Spleen (tissue), 11 donors: Measurements from ENCODE around the gene GPHN. TPM values are rescaled to one million over a fixed set of nuclear protein-coding genes. Genes with fewer than 3 reads are reported as not detected.

Source experiments
- DNase-seq: peaks from one replicate; pipeline ENCODE4 v3.0.0-alpha.2; 2020
- H3K27ac ChIP-seq, 8 donors: fragments of 200-600 bp; sonication (generic) in 7 of 8; 1 replicate in 4 of 8; 2 replicates in 4 of 8; pipeline versions ENCODE4 v1.5.0 to v1.8.0; 2016 to 2021; ENCODE audit warnings: inconsistent platforms in 4 of 8, mild to moderate bottlenecking in 4 of 8, moderate library complexity in 1 of 8
- H3K27me3 ChIP-seq, 7 donors: fragments of 200-600 bp; sonication (generic) in 6 of 7; replicated peaks in 1 of 7; 1 replicate in 4 of 7; 2 replicates in 3 of 7; pipeline versions ENCODE4 v1.5.0 to v1.8.0; 2016 to 2021; ENCODE audit warnings: inconsistent platforms in 3 of 7, mild to moderate bottlenecking in 1 of 7
- H3K36me3 ChIP-seq, 6 donors: fragments of 200-600 bp; sonication (generic) in 5 of 6; 1 replicate in 4 of 6; 2 replicates in 2 of 6; pipeline versions ENCODE4 v1.5.0 to v1.8.0; 2016 to 2021; ENCODE audit warnings: inconsistent platforms in 2 of 6
- H3K4me1 ChIP-seq, 6 donors: fragments of 200-600 bp; sonication (generic) in 5 of 6; 1 replicate in 3 of 6; 2 replicates in 3 of 6; pipeline versions ENCODE4 v1.5.0 to v1.8.0; 2016 to 2021; ENCODE audit warnings: inconsistent platforms in 3 of 6
- H3K4me3 ChIP-seq, 8 donors: fragments of 200-600 bp; sonication (generic) in 7 of 8; 1 replicate in 4 of 8; 2 replicates in 4 of 8; pipeline versions ENCODE4 v1.5.0 to v1.8.0; 2016 to 2021; ENCODE audit warnings: inconsistent platforms in 4 of 8, mild to moderate bottlenecking in 4 of 8, moderate library complexity in 2 of 8
- H3K9me3 ChIP-seq, 8 donors: fragments of 200-600 bp; sonication (generic) in 7 of 8; 1 replicate in 4 of 8; 2 replicates in 4 of 8; pipeline versions ENCODE4 v1.5.0 to v1.8.0; 2016 to 2021; ENCODE audit warnings: inconsistent platforms in 4 of 8
- CTCF ChIP-seq, 11 experiments: fragments of 200-600 bp in 7 of 11; fragments of 450-650 bp in 4 of 11; sonication (generic) in 4 of 11; IDR thresholded peaks in 8 of 11; conservative IDR thresholded peaks in 3 of 11; 1 replicate in 7 of 11; 2 replicates in 4 of 11; pipeline versions ENCODE4 v1.4.0 to v1.8.0; 2016 to 2021; ENCODE audit warnings: antibody characterized with exemption in 11 of 11, inconsistent platforms in 4 of 11, mild to moderate bottlenecking in 1 of 11
- POLR2A ChIP-seq, 3 donors: fragments of 450-650 bp; IDR thresholded peaks; one replicate each; pipeline ENCODE4 v1.5.1; 2017; ENCODE audit warnings: antibody characterized with exemption in 3 of 3, mild to moderate bottlenecking in 1 of 3
- POLR2AphosphoS5 ChIP-seq, 3 donors: sonication (generic); formaldehyde crosslinking; IDR thresholded peaks; one replicate each; pipeline ENCODE4 v1.5.1; 2017; ENCODE audit warnings: antibody characterized with exemption in 3 of 3
- WGBS, 5 donors: extraction: QIAGEN DNeasy Blood & Tissue Kit in 3 of 5; methylation state at CpG; one replicate each; pipeline versions ENCODE4 v1.1.5 to v1.1.7; 2013 to 2018; 5-methylcytosine and 5-hydroxymethylcytosine counted together
- intact Hi-C: fragments of 100-400 bp; cut with DNase I; formaldehyde crosslinking; loops from one replicate; pipeline ENCODE4 v1.15.0; 2023; ENCODE audit warnings: low total_unique reads
- polyA plus RNA-seq, 3 donors: library from polyadenylated mRNA; stranded (reverse); fragments of 200-250 nt; gene quantifications; one replicate each; pipeline ENCODE4 v1.2.1, GENCODE V29; 2013
- total RNA-seq, 7 donors: library from RNA; depleted of rRNA in 3 of 7; stranded (reverse); fragments of >200 nt in 3 of 7; fragmentation: NEBNext Ultra II Directional in 4 of 7; extraction: Animal tissue kit (Norgen Biotek cat#: 25700) in 4 of 7; gene quantifications; one replicate each; pipeline versions ENCODE4 v1.1.0 to v1.2.1, GENCODE V29; 2016 to 2021
- donor health status: healthy with polysubstance abuse.
- donor health status: DM: no; HTN: no; CAD: no; lungs with moderate emphysema.
- donor health status: DM: no; HTN: no; CAD: no.
- donor health status: Bipolar disorder and iron deficiency.
- donor health status: healthy.
- donor health status: DM: no; HTN: no; CAD: no.
- donor health status: DM: yes; HTN: yes; CAD: no.

The GPHN gene
- total and polyA plus RNA-seq, 10 donors = 9.0 to 26.9 (median 15.7) TPM

- no peak for TF ChIP-seq POLR2AphosphoS5 (IDR thresholded peaks at IDR 0.05)
- TF ChIP-seq POLR2A (IDR thresholded peaks at IDR 0.05) = no peak
- intact Hi-C loops = loop anchor here (5.0 kb wide), 1 partner anchor 119 kb away; no protein-coding TSS in a partner anchor
- WGBS, 5 donors = 86 to 100% (median 94%) methylated on average over 1 of the region's 1 CpG
Observed at GRCh38 chr14:67168110-67168441, 660.1 kb downstream of the GPHN start.

GRCh38 chr14:67170660-67171059 is 662.7 kb downstream of the GPHN start:
- Histone ChIP-seq H3K27ac (no peak overlapping the region), H3K4me3 (no peak overlapping the region), H3K4me1 (no peaks in the 10 kb centered on the region), H3K9me3 (peaks cover 0 to 40% (median 33%) of the 10 kb centered on the region in 8 donors), H3K27me3 (no peaks in the 10 kb centered on the region), H3K36me3 (peaks cover 0 to 37% (median 2%) of the 10 kb centered on the region in 6 donors)
- no peak for TF ChIP-seq POLR2AphosphoS5 (IDR thresholded peaks at IDR 0.05)
- no peak for TF ChIP-seq CTCF (IDR thresholded peaks at IDR 0.05 in 8 of 11, conservative IDR thresholded peaks at IDR 0.05 in 3 of 11)
- TF ChIP-seq POLR2A (IDR thresholded peaks at IDR 0.05) = no peak
- DNase-seq = no peak
- 29 to 51% (median 42%) methylated on average over 1 of the region's 1 CpG for WGBS, 5 donors
- intact Hi-C loops = no loop called here

More at GRCh38 chr14:67168110-67168441, 660.1 kb downstream of the GPHN start:
- H3K4me1 ChIP-seq = no peaks in the 10 kb centered on the region
- no peaks in the 10 kb centered on the region for H3K27me3 ChIP-seq
- H3K4me3 ChIP-seq = no peak overlapping the region
- H3K9me3 ChIP-seq = peaks cover 0 to 14% (median 8%) of the 10 kb centered on the region in 8 donors
- no peak for DNase-seq
- peaks cover 0 to 34% (median 2%) of the 10 kb centered on the region in 6 donors for H3K36me3 ChIP-seq
- no peak overlapping the region for H3K27ac ChIP-seq

GRCh38 chr14:67172056-67172455 is 664.1 kb downstream of the GPHN start:
- WGBS, 5 donors = 80 to 98% (median 97%) methylated on average over 1 to 5 of the region's 5 CpGs
- H3K4me3 ChIP-seq = no peak overlapping the region
- no peak overlapping the region for H3K27ac ChIP-seq
- no peaks in the 10 kb centered on the region for H3K4me1 ChIP-seq
- DNase-seq = no peak
- peaks cover 0 to 37% (median 2%) of the 10 kb centered on the region in 6 donors for H3K36me3 ChIP-seq
- no peak for TF ChIP-seq POLR2A (IDR thresholded peaks at IDR 0.05)
- TF ChIP-seq POLR2AphosphoS5 (IDR thresholded peaks at IDR 0.05) = no peak
- TF ChIP-seq CTCF (IDR thresholded peaks at IDR 0.05 in 8 of 11, conservative IDR thresholded peaks at IDR 0.05 in 3 of 11) = no peak
- peaks cover 0 to 54% (median 46%) of the 10 kb centered on the region in 8 donors for H3K9me3 ChIP-seq
- H3K27me3 ChIP-seq = no peaks in the 10 kb centered on the region
- intact Hi-C loops = no loop called here

GRCh38 chr14:67172520-67172919 is 664.6 kb downstream of the GPHN start:
- H3K9me3 ChIP-seq = peaks cover 0 to 59% (median 51%) of the 10 kb centered on the region in 8 donors
- peaks cover 0 to 37% (median 2%) of the 10 kb centered on the region in 6 donors for H3K36me3 ChIP-seq
- H3K4me3 ChIP-seq = no peak overlapping the region
- H3K4me1 ChIP-seq = no peaks in the 10 kb centered on the region
- intact Hi-C loops = no loop called here
- DNase-seq = no peak
- TF ChIP-seq CTCF (IDR thresholded peaks at IDR 0.05 in 8 of 11, conservative IDR thresholded peaks at IDR 0.05 in 3 of 11) = no peak
- no peak for TF ChIP-seq POLR2A (IDR thresholded peaks at IDR 0.05)
- WGBS, 5 donors = 67 to 98% (median 95%) methylated on average over 1 of the region's 1 CpG
- H3K27ac ChIP-seq = no peak overlapping the region
- no peaks in the 10 kb centered on the region for H3K27me3 ChIP-seq

GRCh38 chr14:67173719-67174118 is 665.8 kb downstream of the GPHN start:
- no peak overlapping the region for H3K27ac ChIP-seq
- H3K4me3 ChIP-seq = no peak overlapping the region
- WGBS, 5 donors = 92 to 99% (median 93%) methylated on average over 2 of the region's 2 CpGs
- no peaks in the 10 kb centered on the region for H3K4me1 ChIP-seq
- peaks cover 4 to 71% (median 63%) of the 10 kb centered on the region in 8 donors for H3K9me3 ChIP-seq
- TF ChIP-seq CTCF (IDR thresholded peaks at IDR 0.05 in 8 of 11, conservative IDR thresholded peaks at IDR 0.05 in 3 of 11) (no peak), POLR2A (IDR thresholded peaks at IDR 0.05) (no peak), POLR2AphosphoS5 (IDR thresholded peaks at IDR 0.05) (no peak)
- peaks cover 0 to 34% (median 2%) of the 10 kb centered on the region in 6 donors for H3K36me3 ChIP-seq
- DNase-seq = no peak
- H3K27me3 ChIP-seq = no peaks in the 10 kb centered on the region
- intact Hi-C loops = no loop called here
